T-helper 2 cell treated with Interferon-gamma antibody and Interleukin-4, amounts not matched to agents 5 μg/mL and 100 μg/mL, for 36 hours (primary cell): ENCODE measurements around the gene FBLIM1.

Experiments used
- DNase-seq: peaks from one replicate; pipeline ENCODE4 v3.0.0; 2021; ENCODE audit warnings: low spot score
- H3K27ac Mint-ChIP-seq: one replicate; pipeline ENCODE4 v1.8.0; 2021; ENCODE audit warnings: mild to moderate bottlenecking, mixed read lengths
- H3K27me3 Mint-ChIP-seq: one replicate; pipeline ENCODE4 v1.8.0; 2021; ENCODE audit warnings: low read depth, mixed read lengths
- H3K36me3 Mint-ChIP-seq: one replicate; pipeline ENCODE4 v1.8.0; 2021; ENCODE audit warnings: low read depth, mixed read lengths
- H3K4me1 Mint-ChIP-seq: one replicate; pipeline ENCODE4 v1.8.0; 2021; ENCODE audit warnings: low read depth, mixed read lengths
- H3K4me3 Mint-ChIP-seq: one replicate; pipeline ENCODE4 v1.8.0; 2022; ENCODE audit warnings: mild to moderate bottlenecking, moderate library complexity, mixed read lengths
- H3K9me3 Mint-ChIP-seq: one replicate; pipeline ENCODE4 v1.8.0; 2021; ENCODE audit warnings: mixed read lengths

The FBLIM1 gene

DNA sequence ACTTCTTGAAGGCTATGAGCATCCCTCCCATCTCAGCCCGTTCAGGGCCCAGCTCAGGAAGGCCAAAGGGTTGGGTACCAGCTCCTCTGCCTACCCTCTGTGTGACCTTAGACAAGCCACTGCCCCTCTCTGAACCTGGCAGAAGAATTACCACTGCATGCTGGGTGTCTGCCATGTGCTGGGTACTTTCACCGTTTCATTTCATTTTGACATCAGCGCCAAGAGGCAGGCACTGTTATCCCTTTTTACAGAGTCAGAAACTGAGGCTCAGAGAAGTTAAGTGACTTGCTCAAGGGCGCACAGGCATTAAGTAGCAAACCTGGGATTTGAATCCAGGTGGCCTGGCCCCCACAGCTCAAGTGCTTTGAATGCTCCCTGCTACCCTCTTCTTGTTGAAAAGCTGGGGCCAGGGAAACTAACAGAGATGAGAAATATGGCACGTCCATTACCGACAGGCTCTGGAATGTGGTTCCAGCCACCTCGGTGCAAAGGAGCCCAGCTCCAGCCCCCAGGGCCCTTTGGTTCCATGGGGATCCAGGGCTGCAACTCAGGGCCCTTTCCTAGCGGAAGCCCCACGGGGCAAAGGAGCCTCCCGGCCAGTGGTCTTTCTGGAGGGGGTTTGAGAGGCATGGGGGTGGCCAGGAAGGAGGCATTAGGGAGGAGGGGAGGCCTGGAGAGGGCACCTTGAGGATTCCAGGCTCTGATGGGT lies 9.8 kb upstream of the FBLIM1 start:
- no peak for DNase-seq
- Mint-ChIP-seq H3K4me1 (no peaks in the 10 kb centered on the region), H3K27me3 (no peaks in the 10 kb centered on the region), H3K36me3 (no peaks in the 10 kb centered on the region), H3K27ac (no peak overlapping the region), H3K9me3 (no peaks in the 10 kb centered on the region), H3K4me3 (no peak overlapping the region)

DNA sequence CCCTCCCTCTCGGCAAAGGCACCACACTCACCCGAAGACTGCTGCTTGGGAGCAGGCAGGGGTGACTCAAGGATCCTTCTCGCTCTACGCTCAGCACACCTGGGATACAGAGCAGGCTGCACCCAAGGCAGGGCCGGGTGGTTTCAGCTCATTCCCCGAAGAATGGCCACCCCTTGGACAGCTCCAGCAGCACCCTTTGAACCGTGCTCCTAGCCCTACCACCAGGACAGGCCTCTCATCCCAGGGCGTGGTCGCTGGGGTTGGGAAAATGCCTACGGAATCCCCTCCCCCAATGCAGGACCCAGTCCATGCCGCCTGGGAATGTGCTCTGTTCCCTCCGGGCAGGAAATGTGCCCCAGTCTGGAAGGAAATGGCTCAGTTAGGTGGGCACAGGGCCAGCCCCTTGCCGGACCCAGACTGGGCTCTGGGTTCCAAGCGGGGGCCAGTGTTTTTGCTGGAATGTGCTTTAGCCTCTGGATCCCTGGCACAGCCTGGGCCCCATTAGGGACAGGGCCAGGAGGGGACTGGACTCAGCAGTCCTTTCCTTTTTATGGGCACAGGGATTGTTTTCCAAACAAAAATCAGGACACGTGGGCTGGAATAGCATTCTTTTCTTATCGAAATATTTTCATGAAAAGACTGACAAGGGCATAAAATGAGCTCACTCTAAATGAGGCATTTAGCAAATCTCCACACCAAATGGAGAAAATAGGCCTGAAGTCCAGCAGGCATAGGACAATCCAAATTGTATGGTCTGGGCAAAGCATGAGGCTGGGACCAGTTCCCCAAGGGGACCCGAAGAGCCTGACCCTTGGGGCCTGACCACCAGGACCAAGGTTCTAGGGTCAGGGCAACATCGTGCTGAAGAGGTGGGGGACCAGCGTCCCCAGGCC lies 8.9 kb upstream of the FBLIM1 start:
- Mint-ChIP-seq H3K36me3 (no peaks in the 10 kb centered on the region), H3K27me3 (no peaks in the 10 kb centered on the region), H3K4me1 (no peaks in the 10 kb centered on the region), H3K4me3 (no peak overlapping the region), H3K27ac (no peak overlapping the region), H3K9me3 (no peaks in the 10 kb centered on the region)
- no peak for DNase-seq

DNA sequence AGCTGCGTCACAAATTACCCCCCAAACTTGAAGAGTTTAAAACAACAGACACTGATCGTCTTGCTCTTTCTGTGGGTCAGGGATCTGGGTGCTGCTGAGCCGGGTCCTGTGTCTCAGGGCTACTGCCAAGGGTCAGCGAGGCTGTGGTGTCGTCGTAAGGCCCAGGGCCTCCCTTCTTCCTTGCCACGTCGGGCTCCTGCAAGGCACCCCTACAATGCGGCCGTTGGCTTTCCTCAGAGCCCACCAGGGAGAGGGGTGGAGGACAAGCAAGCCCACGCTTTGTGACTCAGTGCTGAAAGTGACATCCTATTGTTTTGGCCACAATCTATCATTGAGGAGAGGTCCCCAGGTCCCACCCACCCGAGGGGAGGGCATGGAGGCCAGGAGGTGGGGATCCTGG lies 7.7 kb upstream of the FBLIM1 start:
- H3K4me1 Mint-ChIP-seq, result no peaks in the 10 kb centered on the region
- no peaks in the 10 kb centered on the region for H3K9me3 Mint-ChIP-seq
- no peak overlapping the region for H3K4me3 Mint-ChIP-seq
- no peaks in the 10 kb centered on the region for H3K36me3 Mint-ChIP-seq
- DNase-seq, result no peak
- peaks cover 9% of the 10 kb centered on the region for H3K27me3 Mint-ChIP-seq
- no peak overlapping the region for H3K27ac Mint-ChIP-seq

DNA sequence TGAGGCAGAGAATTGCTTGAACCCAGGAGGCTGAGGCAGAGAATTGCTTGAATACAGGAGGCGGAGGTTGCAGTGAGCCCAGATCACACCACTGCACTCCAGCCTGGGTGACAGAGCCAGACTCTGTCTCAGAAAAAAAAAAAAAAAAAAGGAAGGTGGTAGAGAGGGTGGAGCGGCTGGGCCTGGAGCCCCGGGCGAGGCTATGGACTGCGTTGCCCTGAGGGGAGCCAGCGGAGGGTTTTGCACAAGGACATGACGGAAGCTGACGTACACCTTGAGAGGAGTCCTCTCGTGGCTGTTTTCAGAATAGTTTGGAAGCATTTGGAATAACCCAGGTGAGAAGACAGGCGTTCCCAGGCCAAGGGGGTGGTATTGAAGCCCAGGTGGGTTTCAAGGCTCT lies 6.9 kb upstream of the FBLIM1 start:
- H3K36me3 Mint-ChIP-seq, result no peaks in the 10 kb centered on the region
- H3K4me3 Mint-ChIP-seq, result no peak overlapping the region
- no peaks in the 10 kb centered on the region for H3K9me3 Mint-ChIP-seq
- H3K4me1 Mint-ChIP-seq, result no peaks in the 10 kb centered on the region
- no peak for DNase-seq
- peaks cover 16% of the 10 kb centered on the region for H3K27me3 Mint-ChIP-seq
- no peak overlapping the region for H3K27ac Mint-ChIP-seq

DNA sequence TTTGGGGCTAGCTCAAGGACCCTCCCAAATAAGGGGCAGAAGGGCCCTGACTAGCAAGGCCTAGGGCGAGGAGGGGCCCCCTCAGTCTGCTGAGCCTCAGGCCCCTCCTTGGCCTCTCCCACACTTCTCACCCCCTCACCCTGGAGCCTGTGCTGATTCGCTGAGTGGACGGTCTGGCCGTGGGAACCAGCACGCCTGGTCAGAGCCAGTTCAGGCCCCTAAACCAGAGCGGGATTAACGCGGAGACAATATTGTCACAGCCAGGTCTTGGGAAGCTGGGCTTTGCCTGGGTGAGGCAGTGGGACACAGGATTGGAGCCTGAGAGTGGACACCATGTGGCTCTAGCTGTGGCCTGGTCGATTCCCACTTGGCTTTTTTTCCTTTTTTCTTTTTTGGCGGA lies 4.8 kb upstream of the FBLIM1 start:
- H3K27ac Mint-ChIP-seq, result no peak overlapping the region
- DNase-seq, result no peak
- H3K27me3 Mint-ChIP-seq, result peaks cover 30% of the 10 kb centered on the region
- H3K36me3 Mint-ChIP-seq, result no peaks in the 10 kb centered on the region
- peaks cover 4% of the 10 kb centered on the region for H3K4me1 Mint-ChIP-seq
- no peak overlapping the region for H3K4me3 Mint-ChIP-seq
- no peaks in the 10 kb centered on the region for H3K9me3 Mint-ChIP-seq

DNA sequence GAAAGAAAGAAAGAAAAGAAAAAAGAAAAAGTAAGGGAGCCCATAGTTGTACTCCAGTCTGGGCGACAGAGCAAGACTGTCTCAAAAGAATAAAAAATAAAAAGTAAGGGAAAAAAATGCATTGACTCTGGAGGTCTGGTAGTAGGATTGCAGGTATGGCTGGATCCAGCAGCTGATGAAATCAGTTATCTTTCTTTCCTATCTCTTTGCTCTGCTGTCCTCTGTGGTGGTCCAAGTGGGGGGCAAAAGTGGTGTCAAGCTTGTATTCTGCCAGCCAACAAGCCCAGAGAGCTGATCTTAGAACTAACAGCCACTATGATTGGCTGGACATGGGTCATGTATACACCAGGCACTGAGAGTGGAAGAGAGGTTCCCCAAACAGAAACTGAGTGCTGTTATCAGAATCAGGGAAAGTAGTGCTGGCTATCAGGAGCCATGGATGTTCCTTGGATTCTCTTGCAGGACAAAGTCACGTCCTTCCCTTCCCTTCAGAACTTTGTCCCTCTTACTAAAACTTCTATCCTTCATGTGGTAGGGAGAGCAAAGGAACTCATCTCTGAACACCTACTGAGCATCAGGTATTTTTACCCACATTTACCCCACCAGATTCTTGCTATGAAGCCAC lies 3.5 kb upstream of the FBLIM1 start:
- Mint-ChIP-seq H3K9me3 (no peaks in the 10 kb centered on the region), H3K36me3 (no peaks in the 10 kb centered on the region), H3K4me1 (peaks cover 4% of the 10 kb centered on the region), H3K27me3 (peaks cover 40% of the 10 kb centered on the region), H3K4me3 (no peak overlapping the region), H3K27ac (no peak overlapping the region)
- no peak for DNase-seq

DNA sequence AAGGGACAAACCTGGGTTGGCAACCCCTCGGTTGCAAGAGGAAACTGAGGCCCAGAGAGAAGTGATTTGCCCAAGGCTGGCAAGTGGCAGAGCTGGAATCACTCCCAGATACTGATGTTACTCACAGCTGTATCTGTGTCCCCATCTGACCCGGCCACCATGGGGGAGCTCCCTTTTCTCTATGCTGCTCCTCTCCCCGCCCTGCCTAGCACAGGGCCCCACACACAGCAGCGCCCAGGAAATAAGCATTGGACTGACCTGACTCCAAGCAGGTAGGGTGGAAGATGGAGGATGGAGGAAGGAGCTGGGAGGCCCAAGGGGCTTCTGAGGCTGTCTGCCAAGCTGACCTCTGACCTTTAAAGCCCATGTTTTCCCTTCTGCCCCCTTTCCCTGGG lies 3.0 kb upstream of the FBLIM1 start:
- Mint-ChIP-seq H3K9me3 (no peaks in the 10 kb centered on the region), H3K36me3 (no peaks in the 10 kb centered on the region), H3K27ac (no peak overlapping the region), H3K4me1 (peaks cover 4% of the 10 kb centered on the region), H3K4me3 (no peak overlapping the region), H3K27me3 (peaks cover 43% of the 10 kb centered on the region)
- no peak for DNase-seq

DNA sequence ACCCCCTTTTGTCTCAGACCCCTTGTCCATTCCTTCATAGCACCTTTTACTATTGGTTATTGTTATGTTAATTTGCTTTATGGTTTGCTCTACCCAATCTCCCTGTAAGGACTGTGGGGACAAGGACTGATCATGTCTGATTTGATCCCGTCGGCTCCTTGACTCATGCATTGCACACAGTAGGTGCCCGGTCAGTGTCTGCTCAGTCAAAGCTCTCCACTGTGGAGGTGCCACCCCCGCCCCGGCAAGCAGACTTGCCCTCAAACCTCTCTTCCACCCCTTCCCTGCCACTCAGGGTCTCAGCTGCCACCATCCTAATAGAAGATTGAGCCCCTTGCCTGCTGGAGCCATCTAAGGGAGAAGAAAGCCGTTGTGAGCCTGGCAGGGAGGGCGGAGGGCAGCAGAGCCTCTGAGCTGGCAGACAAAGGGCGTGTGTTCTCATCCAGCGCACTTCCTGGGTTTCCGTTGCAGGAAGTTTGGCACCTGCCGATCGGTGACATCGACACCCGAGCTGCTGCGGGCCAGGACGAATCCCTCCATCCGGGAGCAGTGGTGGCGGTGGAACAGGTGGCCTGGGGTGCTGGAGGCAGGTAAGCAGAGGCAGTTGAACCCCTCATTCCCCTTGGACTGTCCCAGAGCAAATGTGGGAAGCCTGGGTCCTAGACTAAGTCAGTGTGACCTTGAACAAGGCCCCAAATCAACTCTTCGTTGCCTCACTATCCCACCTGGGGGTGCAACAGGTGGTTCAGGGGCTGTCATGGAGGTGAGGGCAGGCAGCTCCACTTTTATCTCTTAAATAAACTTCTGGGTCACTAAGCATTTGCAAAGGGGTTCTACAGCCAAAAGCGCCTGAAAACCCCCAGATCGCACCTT lies 2.2 kb upstream of the FBLIM1 start:
- Mint-ChIP-seq H3K27me3 (peaks cover 44% of the 10 kb centered on the region), H3K4me3 (no peak overlapping the region), H3K27ac (no peak overlapping the region), H3K9me3 (no peaks in the 10 kb centered on the region), H3K4me1 (peaks cover 4% of the 10 kb centered on the region), H3K36me3 (no peaks in the 10 kb centered on the region)
- DNase-seq, result no peak

DNA sequence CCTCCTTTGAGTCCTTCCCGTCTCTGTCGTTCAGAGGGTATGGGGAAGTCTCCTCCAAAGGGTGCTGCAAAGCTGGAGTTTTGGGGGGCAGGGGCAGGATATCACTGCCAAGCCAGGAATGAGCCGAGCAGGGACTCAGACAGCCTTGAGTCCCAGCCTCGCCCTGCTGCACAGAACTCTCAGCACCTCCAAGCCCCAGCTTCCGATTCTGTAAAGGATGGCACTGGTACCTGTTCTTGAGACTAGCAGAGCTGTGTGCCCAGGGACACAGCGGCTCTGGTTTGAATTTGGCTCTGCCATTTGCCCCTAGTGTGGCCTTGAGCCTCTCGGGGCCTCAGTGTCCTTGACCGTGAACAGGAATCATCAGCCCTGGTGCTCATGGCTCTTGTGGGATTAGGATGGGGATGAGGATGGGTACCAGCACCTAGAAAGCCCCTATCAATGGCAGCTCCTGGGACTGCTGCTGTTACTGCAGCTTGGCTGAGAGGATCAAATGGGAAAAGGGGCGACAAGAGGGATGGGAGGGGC lies 1.5 kb upstream of the FBLIM1 start:
- H3K9me3 Mint-ChIP-seq, result no peaks in the 10 kb centered on the region
- H3K4me1 Mint-ChIP-seq, result peaks cover 4% of the 10 kb centered on the region
- H3K4me3 Mint-ChIP-seq, result no peak overlapping the region
- DNase-seq, result no peak
- H3K27ac Mint-ChIP-seq, result no peak overlapping the region
- no peaks in the 10 kb centered on the region for H3K36me3 Mint-ChIP-seq
- H3K27me3 Mint-ChIP-seq, result peaks cover 51% of the 10 kb centered on the region

DNA sequence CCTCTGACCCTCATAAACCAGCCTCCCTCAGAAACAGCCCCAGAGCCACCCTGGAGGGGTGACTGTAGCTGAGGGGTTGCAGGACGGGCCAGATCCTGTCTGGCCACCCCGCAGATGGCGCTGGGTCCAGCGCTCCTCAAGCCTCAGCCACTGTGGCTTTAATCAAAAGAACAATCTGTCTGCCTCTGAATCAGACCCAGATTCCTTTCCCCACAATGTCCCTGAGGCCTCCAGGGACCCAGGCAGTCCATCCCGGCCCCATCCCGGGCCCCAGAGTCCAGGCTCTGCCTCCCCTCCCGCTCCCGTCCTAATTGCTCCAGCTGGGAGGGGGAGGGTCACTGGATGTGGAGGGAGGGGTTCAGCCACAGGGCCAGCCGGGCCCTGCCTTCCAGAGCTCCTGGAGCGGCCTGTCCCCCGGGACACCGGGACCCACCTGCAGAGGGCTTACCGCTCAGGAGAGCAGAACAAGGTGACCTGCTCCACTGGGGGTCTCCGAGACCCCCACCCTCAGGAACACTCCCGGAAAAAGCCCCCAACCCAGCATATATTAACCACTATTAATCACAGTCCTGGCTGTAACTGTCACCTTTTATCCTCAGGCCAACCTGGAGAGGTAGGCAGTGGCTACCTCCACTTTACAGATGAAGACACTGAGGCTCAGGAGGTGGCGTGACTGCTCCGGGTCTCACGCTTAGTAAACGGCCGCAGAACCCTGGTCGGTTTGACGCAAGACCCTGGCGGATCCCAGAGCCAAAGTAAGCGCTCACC lies 836 bp upstream of the FBLIM1 start:
- Mint-ChIP-seq H3K9me3 (no peaks in the 10 kb centered on the region), H3K36me3 (no peaks in the 10 kb centered on the region), H3K4me1 (peaks cover 4% of the 10 kb centered on the region), H3K4me3 (peak overlapping the region; percentile 58), H3K27ac (no peak overlapping the region), H3K27me3 (peaks cover 51% of the 10 kb centered on the region)
- no peak for DNase-seq

DNA sequence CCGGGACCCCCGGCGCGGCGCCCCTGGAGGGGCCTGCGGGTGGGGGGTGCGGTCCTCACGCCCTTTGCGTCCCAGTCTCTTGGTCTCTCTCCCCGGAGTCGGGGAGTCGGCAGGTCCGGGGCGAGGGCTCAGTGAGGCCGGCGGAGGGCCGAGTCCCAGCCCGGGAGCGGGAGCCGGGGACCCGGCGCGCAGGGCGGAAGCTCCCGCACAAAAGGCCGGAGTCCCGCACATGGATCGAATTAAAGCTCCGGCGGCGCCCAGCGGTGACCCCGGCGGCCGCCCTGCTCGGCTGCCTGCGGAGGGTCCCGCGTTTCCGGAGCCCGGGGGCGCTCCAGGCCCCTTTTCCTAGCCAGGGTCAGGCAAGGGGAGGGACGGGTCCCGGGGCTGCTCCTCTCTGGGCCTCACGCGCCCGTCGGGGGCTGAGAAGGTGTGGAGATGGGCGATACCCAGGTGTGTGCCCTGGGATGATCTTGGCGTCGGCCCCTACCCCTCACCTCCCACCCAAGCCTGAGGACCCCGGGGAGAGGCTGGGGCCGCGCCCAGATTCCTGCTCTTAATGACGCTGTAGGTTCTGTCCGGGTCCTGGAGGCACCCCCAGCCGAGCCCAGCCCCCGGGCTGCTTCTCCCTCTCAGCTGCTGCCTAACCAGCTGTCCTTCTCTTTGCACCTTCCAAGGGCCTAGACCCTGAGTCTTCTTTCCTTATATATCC lies 512 bp downstream of the FBLIM1 start:
- Mint-ChIP-seq H3K36me3 (no peaks in the 10 kb centered on the region), H3K27me3 (peaks cover 51% of the 10 kb centered on the region), H3K4me3 (no peak overlapping the region), H3K9me3 (no peaks in the 10 kb centered on the region), H3K27ac (no peak overlapping the region), H3K4me1 (peaks cover 4% of the 10 kb centered on the region)
- DNase-seq, result no peak

DNA sequence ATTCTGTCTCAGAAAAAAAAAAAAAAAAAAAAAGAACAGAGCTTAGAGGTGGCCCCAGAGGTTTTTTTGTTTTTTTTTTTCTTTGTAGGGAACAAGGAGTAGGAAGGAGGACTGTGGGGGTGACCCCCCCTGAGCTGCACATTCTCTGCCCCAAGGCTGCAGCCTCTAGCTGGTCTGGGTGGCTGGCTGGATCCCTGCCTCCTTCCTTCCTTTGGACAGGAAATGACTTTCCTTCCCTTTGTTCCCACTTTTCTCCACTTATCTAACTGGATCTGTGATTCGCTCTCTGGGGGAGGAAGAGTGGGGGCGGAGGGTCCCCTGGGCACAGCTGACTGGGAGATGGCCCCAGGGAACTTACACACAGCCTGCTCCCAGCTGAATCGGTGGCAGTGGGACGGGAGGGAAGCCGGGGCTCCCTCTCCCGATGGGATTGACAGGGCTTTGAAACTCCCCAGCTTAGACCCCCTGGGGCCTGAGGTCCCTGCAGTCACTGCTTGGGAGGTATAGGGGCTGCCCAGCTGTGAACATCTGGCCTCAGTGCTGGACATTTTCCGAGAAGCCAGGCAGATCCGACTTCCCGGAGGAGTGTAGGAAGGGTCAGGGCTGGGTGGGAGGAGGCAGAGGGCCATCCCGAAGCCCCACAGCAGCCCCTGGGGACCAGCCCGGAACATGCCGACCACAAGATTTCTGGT lies 2.1 kb downstream of the FBLIM1 start:
- peaks cover 43% of the 10 kb centered on the region for H3K27me3 Mint-ChIP-seq
- DNase-seq, result no peak
- H3K36me3 Mint-ChIP-seq, result no peaks in the 10 kb centered on the region
- H3K27ac Mint-ChIP-seq, result no peak overlapping the region
- peaks cover 4% of the 10 kb centered on the region for H3K4me1 Mint-ChIP-seq
- H3K9me3 Mint-ChIP-seq, result no peaks in the 10 kb centered on the region
- H3K4me3 Mint-ChIP-seq, result no peak overlapping the region
